ENCODE measurements around the gene MLX. TPM values are rescaled to one million over a fixed set of nuclear protein-coding genes. Genes with fewer than 3 reads are reported as not detected.
"Not testable (repeated sequence)": the region's sequence is repeated elsewhere in the genome, so short reads cannot be mapped to it uniquely, and the experiment has no call there.

The MLX gene
- total RNA-seq, 1 donor from 2014 or later, result 24.5 TPM

DNA sequence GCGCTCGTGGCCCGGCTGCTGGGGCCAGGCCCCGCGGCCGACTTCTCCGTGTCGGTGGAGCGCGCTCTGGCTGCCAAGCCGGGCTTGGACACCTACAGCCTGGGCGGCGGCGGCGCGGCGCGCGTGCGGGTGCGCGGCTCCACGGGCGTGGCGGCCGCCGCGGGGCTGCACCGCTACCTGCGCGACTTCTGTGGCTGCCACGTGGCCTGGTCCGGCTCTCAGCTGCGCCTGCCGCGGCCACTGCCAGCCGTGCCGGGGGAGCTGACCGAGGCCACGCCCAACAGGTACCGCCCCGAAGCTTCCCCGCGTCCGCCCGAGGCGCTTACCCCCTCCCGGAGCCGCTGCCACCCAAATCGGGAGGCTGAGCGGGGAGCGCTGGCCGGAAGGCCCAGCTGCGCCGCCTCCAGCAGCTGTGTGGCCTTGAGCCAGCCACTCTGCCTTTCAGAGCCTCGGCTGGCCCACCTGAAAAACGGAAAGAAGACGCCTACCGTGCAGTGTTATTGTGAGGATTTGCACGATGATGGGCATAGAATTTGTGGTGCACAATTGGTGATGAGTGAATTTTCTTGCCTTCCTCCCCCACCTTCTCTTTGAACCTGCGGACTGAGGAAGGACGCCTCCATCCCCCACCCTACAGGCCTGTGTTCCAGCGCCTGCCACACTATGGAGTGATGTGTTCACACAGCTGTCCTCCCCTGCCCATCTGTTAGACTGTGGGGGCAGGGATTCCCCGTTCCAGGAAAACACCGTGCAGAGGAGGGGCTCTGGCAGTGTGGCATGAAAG, 30.3 kb upstream of the MLX start:
- DNase-seq, result peak; percentile 55

DNA sequence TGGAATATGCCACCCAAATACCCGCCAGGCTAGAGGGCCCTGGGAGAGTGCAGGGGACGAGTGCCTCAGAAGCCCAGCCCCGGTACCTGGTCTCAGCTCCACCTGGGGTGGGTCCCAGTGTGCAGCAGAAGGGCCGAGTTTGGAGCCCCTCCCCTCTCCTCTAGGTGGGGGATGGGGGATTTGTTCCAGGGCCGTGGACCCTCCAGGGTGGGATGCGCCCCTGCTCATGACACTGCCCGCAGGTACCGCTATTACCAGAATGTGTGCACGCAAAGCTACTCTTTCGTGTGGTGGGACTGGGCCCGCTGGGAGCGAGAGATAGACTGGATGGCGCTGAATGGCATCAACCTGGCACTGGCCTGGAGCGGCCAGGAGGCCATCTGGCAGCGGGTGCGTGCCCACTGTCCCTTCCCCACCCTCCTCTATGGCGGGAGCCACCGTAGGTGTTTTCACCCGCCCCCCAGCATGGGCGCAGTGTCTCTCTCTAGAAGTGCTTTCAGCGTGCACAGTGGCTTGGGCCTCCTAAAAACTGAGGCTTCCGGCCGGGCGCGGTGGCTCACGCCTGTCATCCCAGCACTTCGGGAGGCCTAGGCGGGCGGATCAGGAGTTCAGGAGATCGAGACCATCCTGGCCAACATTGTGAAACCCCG, 29.6 kb upstream of the MLX start:
- no peak for DNase-seq

DNA sequence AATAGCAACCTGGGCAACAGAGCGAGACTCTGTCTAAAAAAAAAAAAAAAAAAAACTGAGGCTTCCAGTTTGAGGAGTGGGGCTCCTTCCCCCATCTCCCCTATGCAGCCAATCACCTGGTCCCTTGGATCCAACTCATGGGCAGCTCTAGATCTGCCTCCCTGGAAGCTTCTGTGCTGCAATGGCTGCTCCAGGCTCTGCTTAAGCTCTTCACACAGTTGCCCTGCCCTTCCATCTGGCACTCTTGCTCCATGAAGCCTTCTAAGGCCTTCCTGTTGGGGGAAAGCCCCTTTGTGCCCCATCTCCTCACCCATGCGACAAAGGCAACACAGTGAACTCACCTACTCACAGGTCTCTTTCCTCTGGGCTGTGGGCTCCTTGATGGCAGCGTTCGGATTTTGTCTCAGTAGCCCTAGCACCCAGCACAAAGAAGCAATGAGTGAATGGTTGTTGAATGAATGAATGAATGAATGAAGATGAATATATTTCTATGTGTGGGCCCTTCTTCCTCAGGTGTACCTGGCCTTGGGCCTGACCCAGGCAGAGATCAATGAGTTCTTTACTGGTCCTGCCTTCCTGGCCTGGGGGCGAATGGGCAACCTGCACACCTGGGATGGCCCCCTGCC, 29.0 kb upstream of the MLX start:
- DNase-seq, result no peak

DNA sequence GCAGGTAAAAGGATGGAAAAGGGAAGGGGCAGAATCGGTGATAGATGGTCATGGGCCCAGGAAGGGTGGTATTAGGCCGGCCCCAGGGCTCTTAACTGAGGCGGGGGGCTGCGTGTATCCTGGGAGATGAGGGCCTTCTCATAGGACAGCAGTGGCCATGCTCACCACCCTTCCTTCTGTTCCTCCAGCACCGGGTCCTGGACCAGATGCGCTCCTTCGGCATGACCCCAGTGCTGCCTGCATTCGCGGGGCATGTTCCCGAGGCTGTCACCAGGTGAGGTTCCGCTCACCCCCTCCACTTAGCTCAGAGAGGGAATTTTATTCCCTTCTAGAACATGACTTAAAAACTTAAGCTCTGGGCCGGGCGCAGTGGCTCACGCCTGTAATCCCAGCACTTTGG, 28.4 kb upstream of the MLX start:
- DNase-seq, result no peak

DNA sequence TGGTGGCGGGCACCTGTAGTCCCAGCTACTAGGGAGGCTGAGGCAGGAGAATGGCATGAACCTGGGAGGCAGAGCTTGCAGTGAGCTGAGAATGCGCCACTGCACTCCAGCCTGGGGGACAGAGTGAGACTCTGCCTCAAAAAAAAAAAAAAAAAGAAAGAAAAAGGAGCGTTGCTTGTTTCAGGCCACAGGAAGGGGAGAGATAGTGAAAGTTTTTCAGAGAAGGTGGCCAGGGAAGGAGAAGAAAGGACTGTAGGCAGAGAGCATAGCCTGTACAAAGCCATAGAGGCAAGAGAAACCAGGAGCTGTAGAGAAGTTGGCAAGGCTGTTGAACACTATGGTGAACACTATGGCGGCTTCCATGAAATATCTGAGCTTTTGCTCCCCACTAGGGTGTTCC, 26.3 kb upstream of the MLX start:
- DNase-seq, result not testable (repeated sequence)

DNA sequence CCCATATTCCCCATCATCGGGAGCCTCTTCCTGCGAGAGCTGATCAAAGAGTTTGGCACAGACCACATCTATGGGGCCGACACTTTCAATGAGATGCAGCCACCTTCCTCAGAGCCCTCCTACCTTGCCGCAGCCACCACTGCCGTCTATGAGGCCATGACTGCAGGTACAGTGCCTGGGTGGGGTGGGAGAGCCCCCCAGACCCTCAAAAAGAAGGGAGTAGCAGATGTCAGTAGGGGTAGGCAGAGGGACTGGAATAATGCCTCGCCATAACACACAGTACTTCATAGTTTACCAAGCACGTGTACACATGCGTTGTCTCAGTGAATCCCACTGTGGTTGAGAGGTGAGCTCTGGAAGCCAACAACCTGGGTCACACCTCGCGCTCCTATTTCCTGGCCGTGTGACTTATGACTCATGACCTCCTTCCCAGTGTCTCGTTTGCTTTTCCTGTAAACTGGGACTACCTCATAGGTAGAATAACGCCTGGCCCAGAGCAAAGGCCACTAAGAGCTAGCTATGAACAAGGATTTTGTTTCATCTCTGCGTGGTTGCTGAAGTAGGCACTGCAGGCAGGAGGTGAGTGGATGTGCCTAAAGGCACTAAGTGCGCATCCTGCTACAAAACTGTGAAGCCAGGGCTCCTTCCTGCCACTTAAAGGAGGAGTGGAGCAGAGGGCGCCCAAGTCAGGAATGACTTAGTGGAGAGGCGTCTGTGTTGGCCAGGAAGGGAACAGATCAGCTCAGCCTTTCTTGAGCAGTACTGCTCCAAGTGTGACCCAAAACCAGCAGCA, 25.7 kb upstream of the MLX start:
- DNase-seq, result no peak

DNA sequence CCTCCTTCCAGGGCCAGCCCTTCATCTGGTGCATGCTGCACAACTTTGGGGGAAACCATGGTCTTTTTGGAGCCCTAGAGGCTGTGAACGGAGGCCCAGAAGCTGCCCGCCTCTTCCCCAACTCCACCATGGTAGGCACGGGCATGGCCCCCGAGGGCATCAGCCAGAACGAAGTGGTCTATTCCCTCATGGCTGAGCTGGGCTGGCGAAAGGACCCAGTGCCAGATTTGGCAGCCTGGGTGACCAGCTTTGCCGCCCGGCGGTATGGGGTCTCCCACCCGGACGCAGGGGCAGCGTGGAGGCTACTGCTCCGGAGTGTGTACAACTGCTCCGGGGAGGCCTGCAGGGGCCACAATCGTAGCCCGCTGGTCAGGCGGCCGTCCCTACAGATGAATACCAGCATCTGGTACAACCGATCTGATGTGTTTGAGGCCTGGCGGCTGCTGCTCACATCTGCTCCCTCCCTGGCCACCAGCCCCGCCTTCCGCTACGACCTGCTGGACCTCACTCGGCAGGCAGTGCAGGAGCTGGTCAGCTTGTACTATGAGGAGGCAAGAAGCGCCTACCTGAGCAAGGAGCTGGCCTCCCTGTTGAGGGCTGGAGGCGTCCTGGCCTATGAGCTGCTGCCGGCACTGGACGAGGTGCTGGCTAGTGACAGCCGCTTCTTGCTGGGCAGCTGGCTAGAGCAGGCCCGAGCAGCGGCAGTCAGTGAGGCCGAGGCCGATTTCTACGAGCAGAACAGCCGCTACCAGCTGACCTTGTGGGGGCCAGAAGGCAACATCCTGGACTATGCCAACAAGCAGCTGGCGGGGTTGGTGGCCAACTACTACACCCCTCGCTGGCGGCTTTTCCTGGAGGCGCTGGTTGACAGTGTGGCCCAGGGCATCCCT, 23.5 kb upstream of the MLX start:
- no peak for DNase-seq

DNA sequence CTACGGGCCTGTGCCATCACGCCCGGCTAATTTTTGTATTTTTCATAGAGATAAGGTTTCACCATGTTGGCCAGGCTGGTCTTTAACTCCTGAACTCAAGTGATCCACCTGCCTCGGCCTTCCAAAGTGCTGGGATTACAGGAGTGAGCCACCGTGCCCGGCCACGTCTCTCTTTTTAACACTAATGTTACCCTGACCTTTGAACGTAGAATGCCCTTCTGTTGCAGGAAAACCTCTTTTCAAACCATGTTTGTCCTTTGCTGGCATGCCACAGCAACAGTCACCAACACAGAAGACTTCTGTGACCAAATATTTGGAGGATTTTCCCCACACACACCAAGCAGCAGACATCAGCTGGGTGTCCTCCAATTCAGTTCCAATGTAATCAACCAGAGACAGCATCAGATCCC, 22.0 kb upstream of the MLX start:
- no peak for DNase-seq

DNA sequence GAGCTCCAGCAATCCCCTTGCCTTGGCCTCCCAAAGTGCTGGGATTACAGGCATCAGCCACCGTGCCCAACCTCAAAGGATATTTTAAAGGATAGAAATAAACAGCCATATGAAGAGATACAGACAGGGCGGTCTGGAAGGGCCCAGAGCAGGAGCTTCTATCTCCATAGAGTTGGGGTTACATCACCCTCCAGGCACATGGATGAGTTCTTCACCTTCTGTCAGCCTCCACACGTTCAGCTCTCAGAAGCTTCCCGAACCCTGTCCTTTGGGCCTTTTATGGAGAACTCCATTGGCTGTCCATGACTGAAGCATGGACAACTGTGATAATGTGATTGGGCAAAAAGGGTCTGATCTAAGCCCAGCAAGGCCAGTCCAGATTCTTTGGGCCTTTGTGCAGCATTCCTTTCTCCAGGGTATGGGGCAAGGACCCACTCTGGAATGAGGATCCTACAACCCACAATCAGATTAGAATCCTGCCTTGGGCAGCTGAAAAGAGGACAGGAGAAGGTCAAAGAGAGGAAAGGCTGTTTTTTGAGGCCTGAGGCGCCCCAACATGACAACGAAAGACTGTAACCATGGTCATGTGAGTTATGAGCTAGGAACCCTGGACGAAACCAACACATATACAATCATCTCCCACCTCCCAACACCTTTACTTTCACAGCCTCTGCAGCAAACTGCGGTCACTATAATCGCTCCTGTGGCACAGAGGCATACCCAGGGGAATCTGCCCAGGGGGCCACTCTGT, 21.0 kb upstream of the MLX start:
- DNase-seq, result not testable (repeated sequence)

DNA sequence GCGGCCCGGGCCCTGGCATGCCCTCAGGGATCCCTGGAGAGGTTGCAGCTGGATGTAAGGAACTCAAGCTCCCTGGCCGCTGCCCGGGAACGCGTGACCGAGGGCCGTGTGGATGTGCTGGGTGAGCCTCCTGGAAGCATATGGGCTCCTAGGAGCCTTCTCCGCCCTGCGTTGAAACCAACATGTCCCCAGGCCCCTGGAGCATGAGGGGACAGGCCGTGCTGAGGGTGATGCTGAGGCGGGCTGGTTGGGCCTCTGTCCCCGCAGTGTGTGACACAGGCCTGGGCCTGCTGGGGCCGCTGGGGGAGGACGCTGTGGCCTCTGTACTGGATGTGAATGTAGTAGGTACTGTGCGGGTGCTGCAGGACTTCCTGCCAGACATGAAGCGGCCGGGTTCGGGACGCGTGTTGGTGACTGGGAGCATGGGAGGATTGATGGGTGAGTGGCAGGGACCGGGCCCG, 19.9 kb upstream of the MLX start:
- no peak for DNase-seq

DNA sequence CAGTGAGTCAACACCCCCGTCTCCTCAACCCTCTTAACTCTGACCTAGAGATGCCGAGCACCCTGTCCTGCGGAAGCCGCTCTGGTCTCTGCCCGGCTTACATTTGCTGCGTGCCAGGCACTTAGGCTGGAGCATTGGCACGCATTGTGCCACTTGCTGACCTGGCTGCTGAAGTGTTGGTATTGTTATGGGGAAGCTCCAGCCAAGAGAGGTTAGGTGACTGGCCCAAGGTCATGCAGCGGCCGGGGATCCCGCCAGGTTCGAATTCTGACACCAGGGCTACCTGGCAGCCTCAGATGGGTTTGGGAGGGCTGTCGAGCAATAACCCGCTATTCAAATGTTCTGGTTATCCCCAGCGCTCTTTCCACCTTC, 19.2 kb upstream of the MLX start:
- no peak for DNase-seq

DNA sequence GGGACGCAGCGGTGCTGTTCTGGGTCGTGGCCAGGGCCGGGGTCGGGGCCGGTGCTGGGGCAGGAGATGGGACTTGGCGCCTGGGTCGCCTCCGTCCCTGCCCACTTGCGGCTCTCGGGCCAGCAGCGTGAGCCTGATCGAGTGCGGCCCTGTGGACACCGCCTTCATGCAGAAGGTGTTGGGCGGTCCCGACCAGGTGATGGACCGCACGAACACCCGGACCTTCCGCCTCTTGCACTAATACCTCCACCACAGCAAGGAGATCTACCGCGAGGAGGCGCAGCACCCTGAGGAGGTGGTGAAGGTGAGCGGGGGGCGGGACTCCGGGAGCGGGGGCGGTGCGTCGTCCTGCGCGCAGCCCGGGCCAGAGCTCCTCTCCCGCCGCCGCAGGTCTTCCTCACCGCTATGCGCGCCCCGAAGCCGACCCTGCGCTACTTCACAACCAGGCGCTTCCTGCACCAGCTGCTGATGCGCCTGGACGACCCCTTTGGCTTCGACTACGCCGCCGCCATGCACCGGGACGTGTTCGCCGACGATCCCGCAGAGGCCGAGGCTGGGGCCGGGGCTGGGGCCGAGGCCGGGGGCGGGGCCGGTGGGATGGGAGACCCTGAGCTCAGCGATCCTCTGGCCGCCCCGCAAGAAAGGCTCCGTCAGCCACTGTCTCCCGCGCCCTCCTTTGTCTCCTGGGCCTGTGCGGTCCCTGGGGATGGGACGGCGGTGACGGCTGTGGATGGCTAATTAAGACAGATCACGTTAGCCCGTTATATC, 18.6 kb upstream of the MLX start:
- DNase-seq, result no peak

DNA sequence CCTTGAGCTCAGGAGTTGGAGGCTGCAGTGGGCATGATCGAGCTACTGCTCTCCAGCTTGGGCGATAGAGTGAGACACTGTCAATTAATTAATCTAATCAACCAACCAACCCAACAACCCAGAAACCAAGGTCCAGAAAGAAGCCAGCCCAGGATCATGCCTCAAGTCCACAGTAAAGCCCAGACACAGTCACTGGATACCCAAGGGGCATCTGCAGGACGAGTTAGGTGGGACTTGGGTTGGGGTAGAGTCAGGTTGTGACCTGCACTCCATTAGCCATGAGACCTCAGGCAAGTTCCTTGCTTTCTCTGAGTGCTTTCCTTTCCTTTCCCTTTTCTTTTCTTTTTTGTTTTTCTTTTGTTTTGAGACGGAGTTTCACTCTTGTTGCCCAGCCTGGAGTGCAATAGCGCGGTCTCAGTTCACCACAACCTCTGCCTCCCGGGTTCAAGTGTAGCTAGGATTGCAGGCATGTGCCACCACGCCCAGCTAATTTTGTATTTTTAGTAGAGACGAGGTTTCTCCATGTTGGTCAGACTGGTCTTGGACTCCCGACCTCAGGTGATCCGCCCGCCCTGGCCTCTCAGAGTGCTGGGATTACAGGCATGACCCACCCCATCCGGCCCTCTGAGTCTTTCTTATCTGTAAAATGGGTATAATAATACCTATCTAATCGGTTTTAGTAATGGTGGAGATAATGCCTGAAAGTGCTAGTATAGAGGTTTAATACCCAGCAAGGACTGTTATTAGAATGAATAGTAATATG, 17.7 kb upstream of the MLX start:
- DNase-seq, result no peak

DNA sequence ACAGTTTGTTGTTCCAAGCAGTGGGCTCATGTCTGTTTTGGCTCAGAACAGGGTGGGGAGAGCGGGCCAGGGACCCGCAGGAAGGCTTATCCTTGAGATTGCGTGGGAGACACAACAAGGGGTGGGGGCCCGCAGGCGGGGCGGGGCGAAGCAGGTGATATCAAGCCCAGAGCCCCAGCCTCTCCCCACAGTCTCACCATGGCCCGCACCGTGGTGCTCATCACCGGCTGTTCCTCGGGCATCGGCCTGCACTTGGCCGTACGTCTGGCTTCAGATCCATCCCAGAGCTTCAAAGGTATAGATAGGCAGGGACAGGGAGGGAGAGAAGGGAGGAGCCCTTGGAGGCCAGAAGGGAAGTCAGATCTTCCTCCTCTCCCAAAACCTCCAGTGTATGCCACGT, 14.2 kb upstream of the MLX start, which contains the start of gene HSD17B1:
Gene HSD17B1 (plus strand): TSS at position 188 of the 400 bp plus-strand sequence. CDS start 11 bp downstream, at position 199.
- not testable (repeated sequence) for DNase-seq

DNA sequence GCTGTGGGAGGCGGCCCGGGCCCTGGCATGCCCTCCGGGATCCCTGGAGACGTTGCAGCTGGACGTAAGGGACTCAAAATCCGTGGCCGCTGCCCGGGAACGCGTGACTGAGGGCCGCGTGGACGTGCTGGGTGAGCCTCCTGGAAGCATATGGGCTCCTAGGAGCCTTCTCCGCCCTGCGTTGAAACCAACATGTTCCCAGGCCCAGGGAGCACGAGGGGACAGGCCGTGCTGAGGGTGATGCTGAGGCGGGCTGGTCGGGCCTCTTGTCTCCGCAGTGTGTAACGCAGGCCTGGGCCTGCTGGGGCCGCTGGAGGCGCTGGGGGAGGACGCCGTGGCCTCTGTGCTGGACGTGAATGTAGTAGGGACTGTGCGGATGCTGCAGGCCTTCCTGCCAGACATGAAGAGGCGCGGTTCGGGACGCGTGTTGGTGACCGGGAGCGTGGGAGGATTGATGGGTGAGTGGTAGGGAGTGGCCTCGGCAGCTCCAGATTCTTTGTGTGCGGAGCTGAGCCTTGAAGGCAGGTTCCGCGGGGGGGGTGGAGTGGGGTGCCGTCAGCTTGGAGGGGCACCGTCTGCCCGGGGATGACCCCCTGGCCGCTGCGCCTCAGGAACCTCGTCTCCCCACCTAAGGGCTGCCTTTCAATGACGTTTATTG, 13.6 kb upstream of the MLX start:
- DNase-seq, result no peak

DNA sequence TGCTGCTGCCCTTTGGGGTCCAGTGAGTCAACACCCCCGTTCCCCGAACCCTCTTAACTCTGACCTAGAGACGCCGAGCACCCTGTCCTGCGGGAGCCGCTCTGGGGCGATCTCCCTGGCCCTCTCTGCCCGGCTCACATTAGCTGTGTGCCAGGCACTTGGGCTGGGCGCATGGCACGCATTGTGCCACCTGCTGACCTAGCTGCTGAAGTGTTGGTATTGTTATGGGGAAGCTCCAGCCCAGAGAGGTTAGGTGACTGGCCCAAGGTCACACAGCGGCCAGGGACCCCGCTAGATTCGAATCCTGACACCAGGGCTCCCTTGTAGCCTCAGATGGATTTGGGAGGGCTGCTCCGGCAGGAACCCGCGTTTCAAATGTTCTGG, 13.0 kb upstream of the MLX start:
- no peak for DNase-seq

DNA sequence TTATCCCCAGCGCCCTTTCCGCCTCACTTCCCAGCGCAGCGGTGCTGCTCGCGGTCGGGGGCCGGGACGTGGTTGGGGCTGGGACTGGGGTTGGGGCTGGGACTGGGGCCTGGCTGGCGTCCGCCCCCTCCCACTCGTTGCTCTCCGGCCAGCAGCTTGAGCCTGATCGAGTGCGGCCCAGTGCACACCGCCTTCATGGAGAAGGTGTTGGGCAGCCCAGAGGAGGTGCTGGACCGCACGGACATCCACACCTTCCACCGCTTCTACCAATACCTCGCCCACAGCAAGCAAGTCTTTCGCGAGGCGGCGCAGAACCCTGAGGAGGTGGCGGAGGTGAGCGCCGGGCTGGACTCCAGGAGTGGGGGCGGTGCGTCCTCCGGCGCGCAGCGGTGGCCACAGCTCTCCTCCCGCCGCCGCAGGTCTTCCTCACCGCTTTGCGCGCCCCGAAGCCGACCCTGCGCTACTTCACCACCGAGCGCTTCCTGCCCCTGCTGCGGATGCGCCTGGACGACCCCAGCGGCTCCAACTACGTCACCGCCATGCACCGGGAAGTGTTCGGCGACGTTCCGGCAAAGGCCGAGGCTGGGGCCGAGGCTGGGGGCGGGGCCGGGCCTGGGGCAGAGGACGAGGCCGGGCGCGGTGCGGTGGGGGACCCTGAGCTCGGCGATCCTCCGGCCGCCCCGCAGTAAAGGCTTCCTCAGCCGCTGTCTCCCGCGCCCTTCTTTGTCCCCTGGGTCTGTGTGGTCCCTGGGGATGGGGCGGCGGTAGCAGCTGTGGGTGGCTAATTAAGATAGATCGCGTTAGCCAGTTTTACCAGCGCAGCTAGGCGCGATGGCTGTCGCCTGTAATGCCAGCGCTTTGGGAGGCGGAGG, 12.4 kb upstream of the MLX start:
- peak; percentile 77 for DNase-seq

Measured in skin of body (tissue), 2 donors.